ENCODE results near the gene MINAR2. TPM values are rescaled to one million over a fixed set of nuclear protein-coding genes. Genes with fewer than 3 reads are reported as not detected.

The MINAR2 gene
- total RNA-seq, 1 experiment from 2014 or later: not detected

GRCh38 chr5:129724222-129724621, 23.7 kb upstream of the MINAR2 start:
- Histone ChIP-seq H3K79me2 (ENCODE audit: low read depth) (no peaks in the 10 kb centered on the region), H3F3A (ENCODE audit: insufficient read depth, low read depth) (no peaks in the 10 kb centered on the region), H2AFZ (no peak overlapping the region), H3K4me3 (no peak overlapping the region), H3K4me2 (no peak overlapping the region), H3K36me3 (ENCODE audit: low read depth) (no peaks in the 10 kb centered on the region), H3K9me3 (ENCODE audit: insufficient read depth, low read depth) (no peaks in the 10 kb centered on the region; the same call in 1 of the 2 replicates), H3K9me2 (ENCODE audit: insufficient read depth) (no peaks in the 10 kb centered on the region; the same call in 1 of the 2 replicates), H3K4me1 (replicated peaks; ENCODE audit: insufficient read depth) (no peaks in the 10 kb centered on the region), H3K27ac (no peak overlapping the region), H4K20me1 (ENCODE audit: insufficient read depth) (no peaks in the 10 kb centered on the region), H3K27me3 (ENCODE audit: insufficient read depth, low read depth) (no peaks in the 10 kb centered on the region)
- CTCF ChIA-PET: no interaction called here
- intact Hi-C loops (cut with micrococcal nuclease; ENCODE audit: unreplicated experiment): no loop called here
- DNase-seq: no peak
- no TSS peak for BruUV-seq (replicated peaks)
- POLR2A ChIA-PET (ENCODE audit: unreplicated experiment): no interaction called here
- TF ChIP-seq EZH2 (IDR thresholded peaks at IDR 0.05; ENCODE audit: low read depth) (no peak), CTCF (conservative IDR thresholded peaks at IDR 0.05) (no peak)

- no TSS peak for BruUV-seq (replicated peaks)
These were observed 23.2 kb upstream of the MINAR2 start for GRCh38 chr5:129724647-129725046.

GRCh38 chr5:129739773-129740172, 8.1 kb upstream of the MINAR2 start:
- Histone ChIP-seq H4K20me1 (ENCODE audit: insufficient read depth) (no peaks in the 10 kb centered on the region), H3K27ac (no peak overlapping the region), H2AFZ (no peak overlapping the region), H3K36me3 (ENCODE audit: low read depth) (no peaks in the 10 kb centered on the region), H3K4me1 (replicated peaks; ENCODE audit: insufficient read depth) (no peaks in the 10 kb centered on the region), H3K79me2 (ENCODE audit: low read depth) (no peaks in the 10 kb centered on the region), H3K4me3 (no peak overlapping the region), H3K27me3 (ENCODE audit: insufficient read depth, low read depth) (no peaks in the 10 kb centered on the region), H3K4me2 (no peak overlapping the region), H3F3A (ENCODE audit: insufficient read depth, low read depth) (no peaks in the 10 kb centered on the region), H3K9me2 (ENCODE audit: insufficient read depth) (no peaks in the 10 kb centered on the region), H3K9me3 (ENCODE audit: insufficient read depth, low read depth) (no peaks in the 10 kb centered on the region)
- ChIA-PET CTCF (no interaction called here), POLR2A (ENCODE audit: unreplicated experiment) (no interaction called here)
- TF ChIP-seq EZH2 (IDR thresholded peaks at IDR 0.05; ENCODE audit: low read depth) (no peak), CTCF (conservative IDR thresholded peaks at IDR 0.05) (no peak)
- intact Hi-C loops (cut with micrococcal nuclease; ENCODE audit: unreplicated experiment): no loop called here
- BruUV-seq (replicated peaks): no TSS peak
- no peak for DNase-seq

More at GRCh38 chr5:129724647-129725046, 23.2 kb upstream of the MINAR2 start:
- H3K27ac ChIP-seq: no peak overlapping the region
- H3K9me3 ChIP-seq (ENCODE audit: insufficient read depth, low read depth): no peaks in the 10 kb centered on the region; the same call in 1 of the 2 replicates
- H3K4me2 ChIP-seq: no peak overlapping the region
- H3K9me2 ChIP-seq (ENCODE audit: insufficient read depth): no peaks in the 10 kb centered on the region; the same call in 1 of the 2 replicates
- H4K20me1 ChIP-seq (ENCODE audit: insufficient read depth): no peaks in the 10 kb centered on the region
- H3F3A ChIP-seq (ENCODE audit: insufficient read depth, low read depth): no peaks in the 10 kb centered on the region
- no peaks in the 10 kb centered on the region for H3K4me1 ChIP-seq (replicated peaks; ENCODE audit: insufficient read depth)
- TF ChIP-seq EZH2 (IDR thresholded peaks at IDR 0.05; ENCODE audit: low read depth): no peak
- TF ChIP-seq CTCF (conservative IDR thresholded peaks at IDR 0.05): no peak
- H3K4me3 ChIP-seq: no peak overlapping the region
- no peaks in the 10 kb centered on the region for H3K79me2 ChIP-seq (ENCODE audit: low read depth)
- intact Hi-C loops (cut with micrococcal nuclease; ENCODE audit: unreplicated experiment): no loop called here
- ChIA-PET CTCF (no interaction called here), POLR2A (ENCODE audit: unreplicated experiment) (no interaction called here)
- no peaks in the 10 kb centered on the region for H3K27me3 ChIP-seq (ENCODE audit: insufficient read depth, low read depth)
- no peak for DNase-seq
- no peak overlapping the region for H2AFZ ChIP-seq
- H3K36me3 ChIP-seq (ENCODE audit: low read depth): no peaks in the 10 kb centered on the region

All from PC-9 (cell line).